Measurements from ENCODE around the gene DPM2.

Gene DPM2

DNA sequence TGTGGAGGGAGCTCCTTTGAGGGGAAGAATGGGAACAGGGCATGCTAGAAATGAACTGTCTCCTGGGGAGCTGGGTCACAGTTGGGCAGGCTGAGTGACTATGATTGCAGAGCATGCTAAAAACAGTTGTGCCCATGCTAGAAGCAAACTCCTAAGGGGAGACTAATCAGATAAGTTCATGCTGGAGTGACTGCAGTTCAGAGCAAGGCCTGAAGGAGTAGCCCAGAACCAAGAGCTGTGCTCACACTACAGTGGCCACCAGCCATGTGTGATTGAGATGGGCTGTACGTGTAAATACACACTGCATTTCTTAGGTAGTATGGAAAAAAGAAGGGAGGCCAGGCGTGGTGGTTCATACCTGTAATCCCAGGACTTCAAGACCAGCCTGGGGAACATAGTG, 49.9 kb downstream of the DPM2 start:
- H3K79me2 ChIP-seq (ENCODE audit: control insufficient read depth, low read length), result no peaks in the 10 kb centered on the region
- no peak overlapping the region for H3K27ac ChIP-seq (ENCODE audit: low read depth, low read length)
- H4K20me1 ChIP-seq (ENCODE audit: control insufficient read depth, insufficient read depth, low read depth, low read length), result no peaks in the 10 kb centered on the region
- H3K9me3 ChIP-seq (ENCODE audit: control insufficient read depth, insufficient read depth, low read length), result no peaks in the 10 kb centered on the region
- H3K36me3 ChIP-seq (ENCODE audit: control insufficient read depth, low read length), result peaks cover 40% of the 10 kb centered on the region
- H3K27me3 ChIP-seq (ENCODE audit: control insufficient read depth, low read length), result no peaks in the 10 kb centered on the region
- H3K4me1 ChIP-seq (ENCODE audit: control insufficient read depth, low read length), result peaks cover 8% of the 10 kb centered on the region
- H3K4me3 ChIP-seq (ENCODE audit: low read length), result no peak overlapping the region
- H3F3A ChIP-seq (ENCODE audit: control insufficient read depth, insufficient read depth), result peaks cover 3% of the 10 kb centered on the region; the same call in 1 of the 2 replicates
- no peak overlapping the region for H3K4me2 ChIP-seq (ENCODE audit: low read length)
- H3K9me2 ChIP-seq (replicated peaks; ENCODE audit: control insufficient read depth, low read length), result no peaks in the 10 kb centered on the region
- no peak for TF ChIP-seq EZH2phosphoT487 (IDR thresholded peaks at IDR 0.05; ENCODE audit: borderline replicate concordance, low read length)
- TF ChIP-seq, protein P1, sequence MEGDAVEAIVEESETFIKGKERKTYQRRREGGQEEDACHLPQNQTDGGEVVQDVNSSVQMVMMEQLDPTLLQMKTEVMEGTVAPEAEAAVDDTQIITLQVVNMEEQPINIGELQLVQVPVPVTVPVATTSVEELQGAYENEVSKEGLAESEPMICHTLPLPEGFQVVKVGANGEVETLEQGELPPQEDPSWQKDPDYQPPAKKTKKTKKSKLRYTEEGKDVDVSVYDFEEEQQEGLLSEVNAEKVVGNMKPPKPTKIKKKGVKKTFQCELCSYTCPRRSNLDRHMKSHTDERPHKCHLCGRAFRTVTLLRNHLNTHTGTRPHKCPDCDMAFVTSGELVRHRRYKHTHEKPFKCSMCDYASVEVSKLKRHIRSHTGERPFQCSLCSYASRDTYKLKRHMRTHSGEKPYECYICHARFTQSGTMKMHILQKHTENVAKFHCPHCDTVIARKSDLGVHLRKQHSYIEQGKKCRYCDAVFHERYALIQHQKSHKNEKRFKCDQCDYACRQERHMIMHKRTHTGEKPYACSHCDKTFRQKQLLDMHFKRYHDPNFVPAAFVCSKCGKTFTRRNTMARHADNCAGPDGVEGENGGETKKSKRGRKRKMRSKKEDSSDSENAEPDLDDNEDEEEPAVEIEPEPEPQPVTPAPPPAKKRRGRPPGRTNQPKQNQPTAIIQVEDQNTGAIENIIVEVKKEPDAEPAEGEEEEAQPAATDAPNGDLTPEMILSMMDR (IDR thresholded peaks at IDR 0.05; ENCODE audit: low read depth, low read length, poor library complexity, severe bottlenecking), result no peak

DNA sequence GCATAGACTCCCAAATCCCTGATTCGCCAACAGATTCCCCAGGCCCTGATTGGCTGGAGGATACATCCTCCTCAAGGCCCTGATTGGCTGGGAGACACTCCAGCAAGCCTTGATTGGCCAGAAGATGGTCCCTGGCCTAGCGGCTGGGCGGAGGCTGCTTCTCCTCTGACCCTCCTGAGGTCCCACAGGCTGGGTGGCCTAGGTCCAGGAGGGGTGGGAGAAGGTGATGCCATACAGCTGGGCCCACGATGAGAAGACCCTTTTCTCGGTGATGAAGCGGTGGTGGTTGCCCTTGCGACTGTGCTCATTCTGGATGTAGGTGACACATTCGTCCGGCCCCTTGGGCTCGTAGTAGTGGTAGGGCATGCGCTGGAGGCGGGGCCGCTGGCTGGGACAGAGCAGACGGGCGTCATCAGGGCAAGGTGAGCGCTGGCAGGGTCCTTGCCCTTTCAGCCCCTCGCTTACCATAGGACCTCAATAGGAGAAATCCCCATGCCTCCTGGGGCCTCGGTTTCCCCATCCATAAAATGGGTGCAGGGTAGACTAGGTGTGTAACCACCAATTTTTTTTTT, 51.2 kb downstream of the DPM2 start:
- TF ChIP-seq, protein P1 (IDR thresholded peaks at IDR 0.05; ENCODE audit: low read depth, low read length, poor library complexity, severe bottlenecking), result no peak
- TF ChIP-seq EZH2phosphoT487 (IDR thresholded peaks at IDR 0.05; ENCODE audit: borderline replicate concordance, low read length), result no peak
- H3K27me3 ChIP-seq (ENCODE audit: control insufficient read depth, low read length), result no peaks in the 10 kb centered on the region
- peaks cover 34% of the 10 kb centered on the region for H3K36me3 ChIP-seq (ENCODE audit: control insufficient read depth, low read length)
- no peaks in the 10 kb centered on the region for H4K20me1 ChIP-seq (ENCODE audit: control insufficient read depth, insufficient read depth, low read depth, low read length)
- peaks cover 13% of the 10 kb centered on the region for H3K4me1 ChIP-seq (ENCODE audit: control insufficient read depth, low read length)
- H3K9me2 ChIP-seq (replicated peaks; ENCODE audit: control insufficient read depth, low read length), result no peaks in the 10 kb centered on the region
- no peak overlapping the region for H3K27ac ChIP-seq (ENCODE audit: low read depth, low read length)
- H3K9me3 ChIP-seq (ENCODE audit: control insufficient read depth, insufficient read depth, low read length), result no peaks in the 10 kb centered on the region
- H3F3A ChIP-seq (ENCODE audit: control insufficient read depth, insufficient read depth), result peaks cover 6% of the 10 kb centered on the region
- H3K79me2 ChIP-seq (ENCODE audit: control insufficient read depth, low read length), result no peaks in the 10 kb centered on the region
- no peak overlapping the region for H3K4me3 ChIP-seq (ENCODE audit: low read length)
- H3K4me2 ChIP-seq (ENCODE audit: low read length), result no peak overlapping the region

DNA sequence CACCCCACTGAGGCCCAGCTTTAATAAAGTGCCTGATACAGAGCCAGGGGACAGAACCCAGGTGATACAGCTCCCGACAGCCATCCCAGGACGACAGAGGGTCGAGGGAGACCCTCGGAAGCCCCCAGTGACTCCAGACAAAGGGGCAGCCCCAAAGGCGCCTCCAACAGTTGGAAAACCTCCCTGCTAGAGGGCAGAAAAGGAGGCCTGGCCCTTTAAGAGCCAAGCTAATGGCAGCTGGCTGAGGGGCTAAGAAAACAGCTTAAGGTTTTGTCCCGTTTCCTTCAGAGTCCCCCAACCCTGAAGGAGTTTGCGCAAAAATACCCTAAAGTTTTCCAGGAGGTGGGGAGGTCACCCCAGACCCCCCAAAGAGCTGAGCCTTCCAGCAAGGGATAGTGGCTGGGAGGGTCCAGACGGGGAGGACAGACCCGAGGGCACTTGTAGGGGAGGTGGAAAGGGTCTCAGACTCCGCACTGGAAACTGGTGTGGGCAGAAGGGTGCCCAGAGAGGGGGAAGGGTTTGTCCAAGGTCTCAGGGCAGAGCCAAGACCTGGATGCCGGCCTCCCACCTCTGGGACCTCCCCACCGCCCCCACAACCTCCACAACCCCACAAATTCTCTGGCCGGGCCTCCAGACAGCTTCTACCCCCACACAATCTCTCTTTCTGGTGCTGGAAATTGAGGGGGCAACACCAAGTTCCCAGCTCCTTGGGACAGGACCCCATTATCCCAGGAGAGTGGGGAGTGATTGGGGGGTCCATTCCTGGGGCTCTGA, 52.0 kb downstream of the DPM2 start:
- Histone ChIP-seq H3K27me3 (ENCODE audit: control insufficient read depth, low read length) (no peaks in the 10 kb centered on the region), H3K4me3 (ENCODE audit: low read length) (no peak overlapping the region), H3F3A (ENCODE audit: control insufficient read depth, insufficient read depth) (peaks cover 11% of the 10 kb centered on the region), H4K20me1 (ENCODE audit: control insufficient read depth, insufficient read depth, low read depth, low read length) (no peaks in the 10 kb centered on the region), H3K27ac (ENCODE audit: low read depth, low read length) (no peak overlapping the region), H3K36me3 (ENCODE audit: control insufficient read depth, low read length) (peaks cover 30% of the 10 kb centered on the region), H3K9me2 (replicated peaks; ENCODE audit: control insufficient read depth, low read length) (no peaks in the 10 kb centered on the region), H3K4me1 (ENCODE audit: control insufficient read depth, low read length) (peaks cover 13% of the 10 kb centered on the region), H3K4me2 (ENCODE audit: low read length) (no peak overlapping the region), H3K9me3 (ENCODE audit: control insufficient read depth, insufficient read depth, low read length) (no peaks in the 10 kb centered on the region), H3K79me2 (ENCODE audit: control insufficient read depth, low read length) (no peaks in the 10 kb centered on the region)
- TF ChIP-seq EZH2phosphoT487 (IDR thresholded peaks at IDR 0.05; ENCODE audit: borderline replicate concordance, low read length), result no peak
- TF ChIP-seq, protein P1 (IDR thresholded peaks at IDR 0.05; ENCODE audit: low read depth, low read length, poor library complexity, severe bottlenecking), result no peak

Data from DOHH2 (cell line).